Activated naive CD4-positive, alpha-beta T cell treated with anti-CD3 and anti-CD28 coated beads, Interleukin-2, amount 10 ng/mL, durations not matched to agents 7 days and 5 days (primary cell): ENCODE measurements around the gene SLX4.

Experiments
- CTCF ChIA-PET: fragments of 350-600 bp; sonication (Branson Sonifier 250); formaldehyde crosslinking; loops from one replicate; lab custom pipeline; 2021; ENCODE audit warnings: antibody characterized with exemption; lab: Charles Lee
- DNase-seq: peaks from one replicate; pipeline ENCODE4 v3.0.0-alpha.2; 2020
- H3K27ac Mint-ChIP-seq: one replicate; pipeline ENCODE4 v1.8.0; 2021; ENCODE audit warnings: mild to moderate bottlenecking, moderate library complexity, mixed read lengths
- H3K27me3 Mint-ChIP-seq: one replicate; pipeline ENCODE4 v1.8.0; 2021; ENCODE audit warnings: mild to moderate bottlenecking, mixed read lengths
- H3K36me3 Mint-ChIP-seq: one replicate; pipeline ENCODE4 v1.8.0; 2021; ENCODE audit warnings: mixed read lengths
- H3K4me1 Mint-ChIP-seq: one replicate; pipeline ENCODE4 v1.8.0; 2021; ENCODE audit warnings: mixed read lengths
- H3K4me3 Mint-ChIP-seq: one replicate; pipeline ENCODE4 v1.8.0; 2021; ENCODE audit warnings: mild to moderate bottlenecking, moderate library complexity, mixed read lengths
- H3K9me3 Mint-ChIP-seq: one replicate; pipeline ENCODE4 v1.8.0; 2021; ENCODE audit warnings: mixed read lengths

SLX4 gene

GRCh38 chr16:3650631-3651265 lies 39.3 kb upstream of the SLX4 start:
- Mint-ChIP-seq H3K4me1 (peaks cover 5% of the 10 kb centered on the region), H3K4me3 (no peak overlapping the region), H3K9me3 (no peaks in the 10 kb centered on the region), H3K27me3 (no peaks in the 10 kb centered on the region), H3K36me3 (peaks cover 24% of the 10 kb centered on the region), H3K27ac (no peak overlapping the region)
- CTCF ChIA-PET, result interaction anchor here (0.7 to 1.4 kb wide), 2 partner anchors 25 to 142 kb away, joined by 3 to 4 read pairs; no protein-coding TSS in a partner anchor
- peak; percentile 15 for DNase-seq

- Mint-ChIP-seq H3K4me3 (no peak overlapping the region), H3K9me3 (no peaks in the 10 kb centered on the region), H3K4me1 (no peaks in the 10 kb centered on the region), H3K27me3 (no peaks in the 10 kb centered on the region), H3K36me3 (peaks cover 12% of the 10 kb centered on the region), H3K27ac (no peak overlapping the region)
- CTCF ChIA-PET, result interaction anchor here (2.4 kb wide), 1 partner anchor 8 kb away, joined by 8 read pairs; the partner anchor contains the start of gene DNASE1
- peak; percentile 3 for DNase-seq
These were observed 35.0 kb upstream of the SLX4 start for GRCh38 chr16:3646348-3646920.

DNA sequence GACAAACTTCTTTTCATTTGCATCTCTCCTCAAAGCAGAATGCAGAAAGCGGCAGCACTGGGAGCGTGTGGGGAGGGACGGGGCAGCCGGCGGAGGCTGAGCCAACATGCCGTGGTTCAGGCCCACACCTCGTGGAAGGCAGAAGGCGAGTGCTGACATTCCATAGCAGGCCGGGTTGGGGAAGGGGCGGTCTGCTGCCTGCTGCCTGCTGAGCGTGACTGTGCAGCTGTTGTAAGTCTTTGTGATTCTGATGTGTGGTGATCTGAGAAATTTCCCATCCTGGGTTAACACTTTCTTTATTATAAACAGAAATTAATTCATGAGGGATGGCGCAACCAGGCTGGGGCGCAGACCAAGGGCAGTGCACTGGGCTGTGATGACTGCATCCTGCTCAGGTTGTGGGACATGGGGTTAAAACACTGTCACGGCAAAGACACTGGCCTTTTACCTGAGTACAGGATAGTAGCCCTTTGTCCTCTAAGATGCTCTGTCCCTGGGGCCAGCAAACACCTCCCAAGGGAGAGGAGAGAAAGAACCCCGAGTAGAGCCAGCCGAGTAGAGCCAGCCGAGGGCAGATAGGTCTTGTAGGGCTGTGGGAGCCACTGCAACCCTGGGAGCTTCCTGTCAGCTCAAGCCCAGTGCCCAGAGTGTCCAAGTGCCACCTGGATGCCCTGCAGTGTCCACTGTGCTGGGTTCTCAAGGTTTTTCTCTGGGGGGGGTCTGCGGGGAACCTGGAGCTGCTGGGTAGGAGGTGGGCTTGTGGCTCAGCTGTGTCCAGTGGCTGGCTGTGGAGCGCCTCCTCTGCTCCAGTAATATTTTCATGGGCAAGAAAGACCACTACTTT lies 34.3 kb upstream of the SLX4 start:
- Mint-ChIP-seq H3K9me3 (no peaks in the 10 kb centered on the region), H3K4me3 (no peak overlapping the region), H3K36me3 (peaks cover 9% of the 10 kb centered on the region), H3K27me3 (no peaks in the 10 kb centered on the region), H3K27ac (no peak overlapping the region), H3K4me1 (no peaks in the 10 kb centered on the region)
- DNase-seq, result no peak
- CTCF ChIA-PET, result interaction anchor here (2.4 kb wide), 1 partner anchor 9 kb away, joined by 8 read pairs; the partner anchor contains the start of gene DNASE1

DNA sequence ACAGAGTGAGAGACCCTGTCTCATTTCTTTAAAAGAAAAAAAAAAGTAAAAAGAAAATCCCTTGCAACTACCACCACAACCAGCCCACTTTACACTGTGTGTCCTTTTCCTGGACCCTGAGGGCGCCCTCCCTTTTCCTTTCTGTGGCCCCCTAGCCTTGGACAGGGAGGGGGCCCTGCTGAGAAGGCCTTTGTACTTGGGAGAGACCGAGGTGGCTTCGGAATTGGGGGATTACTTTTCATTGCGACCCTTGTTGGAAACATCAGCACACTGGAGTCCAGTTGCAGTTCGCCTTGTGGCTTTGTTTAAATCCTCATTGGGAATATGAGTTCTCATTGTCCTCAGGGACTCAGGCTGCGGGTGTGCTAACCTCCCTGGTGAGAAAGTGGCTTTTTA lies 33.7 kb upstream of the SLX4 start:
- Mint-ChIP-seq H3K27ac (no peak overlapping the region), H3K27me3 (no peaks in the 10 kb centered on the region)
- CTCF ChIA-PET, result interaction anchor here (2.4 to 2.6 kb wide), 2 partner anchors 10 to 19 kb away, joined by 6 to 8 read pairs; partner anchors contain the start of gene DNASE1

GRCh38 chr16:3643095-3643730 lies 31.8 kb upstream of the SLX4 start:
- DNase-seq, result no peak
- Mint-ChIP-seq H3K27me3 (no peaks in the 10 kb centered on the region), H3K9me3 (no peaks in the 10 kb centered on the region), H3K36me3 (peaks cover 11% of the 10 kb centered on the region), H3K4me1 (peaks cover 5% of the 10 kb centered on the region), H3K4me3 (no peak overlapping the region), H3K27ac (no peak overlapping the region)
- CTCF ChIA-PET, result interaction anchor here (0.6 to 2.6 kb wide), 2 partner anchors 17 to 38 kb away, joined by 4 to 6 read pairs; no protein-coding TSS in a partner anchor

More for the DNA sequence above, 33.7 kb upstream of the SLX4 start:
- H3K9me3 Mint-ChIP-seq, result no peaks in the 10 kb centered on the region
- no peak for DNase-seq
- H3K4me1 Mint-ChIP-seq, result no peaks in the 10 kb centered on the region
- H3K4me3 Mint-ChIP-seq, result no peak overlapping the region
- H3K36me3 Mint-ChIP-seq, result peaks cover 9% of the 10 kb centered on the region

DNA sequence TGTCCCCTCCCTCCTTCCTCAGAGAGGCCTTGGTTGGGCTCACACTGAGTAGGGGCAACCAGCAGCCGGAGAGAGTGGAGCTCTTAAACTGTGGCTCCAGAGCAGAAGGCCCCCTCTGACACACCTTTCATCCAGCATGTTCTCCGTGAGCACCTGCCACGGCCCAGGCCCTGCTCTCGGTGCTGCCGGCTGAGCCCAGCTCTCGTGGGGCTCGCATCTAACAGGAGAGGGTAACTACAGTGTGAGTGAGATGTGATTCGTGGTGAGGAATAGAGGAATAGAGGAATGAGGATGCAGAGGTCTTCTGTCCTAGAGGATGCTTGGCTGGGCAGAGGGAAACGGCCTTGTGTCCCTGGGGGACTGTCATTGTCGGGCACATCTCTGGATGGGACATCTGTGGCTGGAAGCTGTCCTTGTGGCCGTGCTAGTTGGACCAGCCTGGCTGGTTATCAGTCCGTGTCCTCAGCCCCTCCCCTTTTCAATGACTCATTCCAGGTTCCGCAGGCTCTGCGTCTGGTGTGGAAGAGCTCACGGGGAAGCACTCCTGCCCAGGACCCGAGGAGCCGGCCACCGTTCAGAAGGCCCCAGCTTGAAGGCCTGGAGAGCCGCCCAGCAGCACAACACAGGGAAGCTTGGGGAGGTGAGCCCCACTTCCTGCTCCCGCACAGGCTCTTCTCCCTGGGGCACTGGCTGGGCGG lies 31.1 kb upstream of the SLX4 start:
- Mint-ChIP-seq H3K36me3 (peaks cover 11% of the 10 kb centered on the region), H3K9me3 (no peaks in the 10 kb centered on the region), H3K27ac (no peak overlapping the region), H3K4me1 (peaks cover 11% of the 10 kb centered on the region), H3K27me3 (no peaks in the 10 kb centered on the region), H3K4me3 (no peak overlapping the region)
- DNase-seq, result no peak
- CTCF ChIA-PET, result interaction anchor here (0.6 to 2.6 kb wide), 2 partner anchors 16 to 38 kb away, joined by 4 to 6 read pairs; no protein-coding TSS in a partner anchor

- H3K27ac Mint-ChIP-seq, result no peak overlapping the region
- no peak overlapping the region for H3K4me3 Mint-ChIP-seq
- no peaks in the 10 kb centered on the region for H3K27me3 Mint-ChIP-seq
- H3K9me3 Mint-ChIP-seq, result no peaks in the 10 kb centered on the region
- CTCF ChIA-PET, result no interaction called here
- DNase-seq, result no peak
- H3K4me1 Mint-ChIP-seq, result peaks cover 17% of the 10 kb centered on the region
- peaks cover 13% of the 10 kb centered on the region for H3K36me3 Mint-ChIP-seq
These were observed 30.5 kb upstream of the SLX4 start for GRCh38 chr16:3641801-3642396.

- DNase-seq, result no peak
- H3K27me3 Mint-ChIP-seq, result no peaks in the 10 kb centered on the region
- H3K9me3 Mint-ChIP-seq, result no peaks in the 10 kb centered on the region
- H3K4me1 Mint-ChIP-seq, result peaks cover 25% of the 10 kb centered on the region
- H3K4me3 Mint-ChIP-seq, result no peak overlapping the region
- CTCF ChIA-PET, result interaction anchor here (1.2 kb wide), 1 partner anchor 13 kb away, joined by 4 read pairs; no protein-coding TSS in a partner anchor
- H3K36me3 Mint-ChIP-seq, result peaks cover 13% of the 10 kb centered on the region
- no peak overlapping the region for H3K27ac Mint-ChIP-seq
These were observed 29.5 kb upstream of the SLX4 start for GRCh38 chr16:3640632-3641501.

GRCh38 chr16:3640207-3640606 lies 28.8 kb upstream of the SLX4 start:
- CTCF ChIA-PET, result interaction anchor here (1.2 to 1.3 kb wide), 2 partner anchors 14 to 22 kb away, joined by 4 read pairs; no protein-coding TSS in a partner anchor
- Mint-ChIP-seq H3K4me3 (no peak overlapping the region), H3K9me3 (no peaks in the 10 kb centered on the region), H3K27me3 (no peaks in the 10 kb centered on the region), H3K27ac (no peak overlapping the region), H3K4me1 (peaks cover 25% of the 10 kb centered on the region), H3K36me3 (peaks cover 11% of the 10 kb centered on the region)
- DNase-seq, result no peak

- Mint-ChIP-seq H3K4me1 (peaks cover 25% of the 10 kb centered on the region), H3K27me3 (no peaks in the 10 kb centered on the region), H3K4me3 (no peak overlapping the region), H3K36me3 (peaks cover 11% of the 10 kb centered on the region), H3K9me3 (no peaks in the 10 kb centered on the region), H3K27ac (no peak overlapping the region)
- DNase-seq, result no peak
- CTCF ChIA-PET, result interaction anchor here (1.3 kb wide), 1 partner anchor 23 kb away, joined by 4 read pairs; no protein-coding TSS in a partner anchor
These were observed 27.7 kb upstream of the SLX4 start for GRCh38 chr16:3638916-3639644.

DNA sequence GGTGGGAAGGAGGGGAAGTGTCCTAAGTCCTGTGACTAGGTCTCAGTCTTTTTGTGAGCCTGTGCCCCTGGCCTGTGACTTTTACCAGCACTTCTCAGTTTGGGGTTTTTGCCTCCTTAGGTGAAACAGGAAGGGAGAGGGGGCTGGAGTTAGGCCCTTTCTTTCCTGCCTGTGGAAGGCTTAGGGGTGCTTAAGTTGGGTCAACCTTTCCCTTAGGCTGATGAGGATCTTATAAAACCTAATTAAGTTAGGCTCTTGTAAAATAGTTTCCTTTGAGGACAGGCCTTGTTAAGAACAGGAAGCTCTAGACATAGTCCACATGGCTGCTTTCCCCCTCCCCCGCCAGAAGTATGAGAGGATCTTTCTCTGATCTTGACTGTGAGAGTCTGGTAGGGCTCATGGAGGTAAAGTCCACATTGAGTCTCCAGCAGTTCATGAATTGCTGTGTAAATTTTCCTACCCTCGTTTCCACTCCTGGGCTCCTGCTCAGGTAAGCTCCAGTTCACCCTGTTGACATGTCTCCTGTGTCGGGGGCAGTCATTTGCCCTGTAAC lies 26.0 kb upstream of the SLX4 start:
- CTCF ChIA-PET, result interaction anchor here (1.0 to 1.9 kb wide), 2 partner anchors 11 to 16 kb away, joined by 5 to 8 read pairs; no protein-coding TSS in a partner anchor
- H3K4me1 Mint-ChIP-seq, result peaks cover 25% of the 10 kb centered on the region
- no peaks in the 10 kb centered on the region for H3K9me3 Mint-ChIP-seq
- H3K27ac Mint-ChIP-seq, result peak overlapping the region; percentile 85
- peaks cover 11% of the 10 kb centered on the region for H3K36me3 Mint-ChIP-seq
- H3K4me3 Mint-ChIP-seq, result no peak overlapping the region
- H3K27me3 Mint-ChIP-seq, result no peaks in the 10 kb centered on the region
- peak; percentile 66 for DNase-seq
